ENCODE data around the gene MSI1.

MSI1 gene

DNA sequence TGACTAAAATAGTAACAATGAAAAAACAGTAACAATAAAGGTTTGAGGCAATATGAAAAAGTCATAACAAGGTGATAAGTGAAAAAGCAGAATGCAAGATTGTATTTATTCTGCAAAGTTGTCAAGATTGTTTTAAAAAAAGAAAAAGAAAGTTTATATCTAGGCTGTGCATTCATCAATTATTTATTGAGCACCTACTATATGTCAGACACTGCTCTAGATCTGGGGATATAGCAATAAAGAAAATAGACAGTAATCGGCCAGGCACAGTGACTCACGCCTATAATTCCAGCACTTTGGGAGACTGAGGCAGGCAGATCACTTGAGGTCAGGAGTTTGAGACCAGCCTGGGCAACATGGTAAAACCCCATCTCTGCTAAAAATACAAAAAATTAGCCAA lies 45.2 kb downstream of the MSI1 start:
- no peaks in the 10 kb centered on the region for H4K20me1 ChIP-seq (ENCODE audit: low read depth, low read length)
- H3F3A ChIP-seq (ENCODE audit: insufficient read depth): no peaks in the 10 kb centered on the region
- H3K9me2 ChIP-seq (replicated peaks; ENCODE audit: insufficient read depth, low read length): no peaks in the 10 kb centered on the region
- no peak overlapping the region for H3K4me3 ChIP-seq (ENCODE audit: insufficient read depth, low read length, poor library complexity, severe bottlenecking)
- no peaks in the 10 kb centered on the region for H3K27me3 ChIP-seq (ENCODE audit: low read length)
- no peak overlapping the region for H3K4me2 ChIP-seq (ENCODE audit: low read depth, low read length, poor library complexity, severe bottlenecking)
- H3K27ac ChIP-seq (ENCODE audit: low read depth, low read length): no peak overlapping the region
- H3K79me2 ChIP-seq (ENCODE audit: insufficient read depth, low read length): no peaks in the 10 kb centered on the region
- H2AFZ ChIP-seq (ENCODE audit: low read depth, low read length, severe bottlenecking): no peak overlapping the region
- no peak for TF ChIP-seq EZH2phosphoT487 (conservative IDR thresholded peaks at IDR 0.05; ENCODE audit: low read length)
- TF ChIP-seq, protein P1, sequence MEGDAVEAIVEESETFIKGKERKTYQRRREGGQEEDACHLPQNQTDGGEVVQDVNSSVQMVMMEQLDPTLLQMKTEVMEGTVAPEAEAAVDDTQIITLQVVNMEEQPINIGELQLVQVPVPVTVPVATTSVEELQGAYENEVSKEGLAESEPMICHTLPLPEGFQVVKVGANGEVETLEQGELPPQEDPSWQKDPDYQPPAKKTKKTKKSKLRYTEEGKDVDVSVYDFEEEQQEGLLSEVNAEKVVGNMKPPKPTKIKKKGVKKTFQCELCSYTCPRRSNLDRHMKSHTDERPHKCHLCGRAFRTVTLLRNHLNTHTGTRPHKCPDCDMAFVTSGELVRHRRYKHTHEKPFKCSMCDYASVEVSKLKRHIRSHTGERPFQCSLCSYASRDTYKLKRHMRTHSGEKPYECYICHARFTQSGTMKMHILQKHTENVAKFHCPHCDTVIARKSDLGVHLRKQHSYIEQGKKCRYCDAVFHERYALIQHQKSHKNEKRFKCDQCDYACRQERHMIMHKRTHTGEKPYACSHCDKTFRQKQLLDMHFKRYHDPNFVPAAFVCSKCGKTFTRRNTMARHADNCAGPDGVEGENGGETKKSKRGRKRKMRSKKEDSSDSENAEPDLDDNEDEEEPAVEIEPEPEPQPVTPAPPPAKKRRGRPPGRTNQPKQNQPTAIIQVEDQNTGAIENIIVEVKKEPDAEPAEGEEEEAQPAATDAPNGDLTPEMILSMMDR (IDR thresholded peaks at IDR 0.05; ENCODE audit: insufficient read depth, low read length, poor library complexity, severe bottlenecking): no peak
- no peak overlapping the region for H3K9ac ChIP-seq (ENCODE audit: low read length)
- H3K9me3 ChIP-seq (ENCODE audit: insufficient read depth, low read length): no peaks in the 10 kb centered on the region
- H3K36me3 ChIP-seq (ENCODE audit: low read length): no peaks in the 10 kb centered on the region

DNA sequence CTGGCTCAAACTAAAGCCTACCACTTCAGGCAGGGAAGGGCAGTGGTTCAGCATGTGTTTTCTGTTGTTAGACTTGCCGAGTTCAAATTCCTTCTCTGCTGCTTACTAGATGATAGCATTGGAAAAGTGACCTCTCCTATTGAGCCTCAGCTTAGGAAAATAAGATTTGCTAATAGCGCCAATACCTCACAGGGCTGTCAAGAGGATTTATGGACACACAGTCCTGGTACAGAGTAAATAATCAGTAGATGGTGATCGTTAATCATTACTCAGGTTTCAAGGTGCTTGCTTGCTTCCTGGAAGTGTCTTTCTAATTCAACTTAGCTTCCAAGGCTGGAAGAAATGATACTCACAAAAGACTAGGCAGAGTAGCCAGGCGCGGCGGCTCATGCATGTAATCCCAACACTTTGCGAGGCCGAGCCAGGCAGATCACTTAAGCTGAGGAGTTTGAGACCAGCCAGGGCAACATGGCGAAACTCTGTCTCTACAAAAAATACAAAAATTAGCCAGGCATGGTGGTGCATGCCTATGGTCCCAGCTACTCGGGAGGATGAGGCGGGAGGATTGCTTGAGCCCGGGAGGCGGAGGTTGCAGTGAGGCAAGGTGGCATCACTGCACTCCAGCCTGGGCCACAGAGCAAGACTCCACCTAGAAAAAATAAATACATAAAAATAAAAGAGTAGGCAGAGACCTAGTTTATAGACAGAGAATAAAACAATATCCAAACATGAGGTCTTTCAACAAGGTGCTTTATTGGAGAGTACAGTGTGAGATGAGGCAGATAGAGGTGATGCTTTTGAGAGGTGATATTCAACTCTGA lies 47.4 kb downstream of the MSI1 start:
- Histone ChIP-seq H3K9ac (ENCODE audit: low read length) (no peak overlapping the region), H3K9me2 (replicated peaks; ENCODE audit: insufficient read depth, low read length) (no peaks in the 10 kb centered on the region), H3K36me3 (ENCODE audit: low read length) (no peaks in the 10 kb centered on the region), H4K20me1 (ENCODE audit: low read depth, low read length) (no peaks in the 10 kb centered on the region), H3K4me3 (ENCODE audit: insufficient read depth, low read length, poor library complexity, severe bottlenecking) (no peak overlapping the region), H2AFZ (ENCODE audit: low read depth, low read length, severe bottlenecking) (no peak overlapping the region), H3K79me2 (ENCODE audit: insufficient read depth, low read length) (no peaks in the 10 kb centered on the region), H3K9me3 (ENCODE audit: insufficient read depth, low read length) (no peaks in the 10 kb centered on the region), H3K4me2 (ENCODE audit: low read depth, low read length, poor library complexity, severe bottlenecking) (no peak overlapping the region), H3F3A (ENCODE audit: insufficient read depth) (no peaks in the 10 kb centered on the region), H3K27ac (ENCODE audit: low read depth, low read length) (no peak overlapping the region), H3K27me3 (ENCODE audit: low read length) (no peaks in the 10 kb centered on the region)
- TF ChIP-seq, protein P1 (IDR thresholded peaks at IDR 0.05; ENCODE audit: insufficient read depth, low read length, poor library complexity, severe bottlenecking): no peak
- no peak for TF ChIP-seq EZH2phosphoT487 (conservative IDR thresholded peaks at IDR 0.05; ENCODE audit: low read length)

DNA sequence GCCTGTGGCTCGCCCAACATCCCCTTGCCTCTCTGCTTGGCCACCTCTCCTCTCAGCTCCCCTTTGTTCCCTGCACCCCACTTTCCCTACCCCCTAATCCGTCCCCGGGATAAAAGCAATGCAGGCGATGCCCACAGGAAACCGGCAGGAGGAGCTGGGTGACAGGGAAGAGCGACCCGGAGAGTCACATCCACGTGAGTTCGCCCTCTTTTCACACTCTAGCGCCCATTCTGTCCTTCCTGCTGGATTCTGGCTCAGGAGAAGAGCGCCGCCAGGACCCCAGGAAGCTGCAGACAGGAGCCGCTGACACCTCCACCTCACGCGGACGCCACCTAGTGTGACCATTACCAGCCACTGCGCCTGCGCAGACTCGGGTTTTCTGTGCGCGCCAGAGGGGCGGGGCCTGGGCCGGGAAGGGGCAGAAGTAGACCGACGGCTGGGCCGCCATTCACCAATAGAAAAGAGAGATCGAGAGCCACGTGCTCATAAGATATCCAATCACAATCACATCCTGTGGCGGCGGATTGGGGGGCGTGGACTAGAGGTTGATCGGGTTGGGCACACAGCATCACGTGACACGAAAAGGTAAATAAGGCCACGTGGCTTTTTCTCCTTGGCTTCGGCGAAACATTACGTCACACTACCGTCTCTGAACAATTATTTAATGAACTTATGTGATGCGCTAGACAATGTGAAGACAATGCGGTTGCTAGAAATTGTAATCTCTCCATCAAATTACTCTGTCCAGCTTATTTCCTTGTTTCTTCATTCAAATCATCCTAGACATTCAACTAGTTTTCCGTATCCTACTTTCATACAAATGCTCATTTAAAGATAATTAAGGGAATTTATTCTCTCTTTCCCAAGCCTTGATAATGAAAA lies 51.5 kb downstream of the MSI1 start:
- Histone ChIP-seq H3F3A (ENCODE audit: insufficient read depth) (no peaks in the 10 kb centered on the region), H3K36me3 (ENCODE audit: low read length) (no peaks in the 10 kb centered on the region), H3K9me3 (ENCODE audit: insufficient read depth, low read length) (no peaks in the 10 kb centered on the region), H3K4me3 (ENCODE audit: insufficient read depth, low read length, poor library complexity, severe bottlenecking) (peak overlapping the region; percentile 73), H3K79me2 (ENCODE audit: insufficient read depth, low read length) (no peaks in the 10 kb centered on the region), H3K27ac (ENCODE audit: low read depth, low read length) (no peak overlapping the region), H3K9ac (ENCODE audit: low read length) (peak overlapping the region; percentile 70), H3K9me2 (replicated peaks; ENCODE audit: insufficient read depth, low read length) (no peaks in the 10 kb centered on the region), H4K20me1 (ENCODE audit: low read depth, low read length) (no peaks in the 10 kb centered on the region), H2AFZ (ENCODE audit: low read depth, low read length, severe bottlenecking) (peak overlapping the region; percentile 60), H3K27me3 (ENCODE audit: low read length) (no peaks in the 10 kb centered on the region), H3K4me2 (ENCODE audit: low read depth, low read length, poor library complexity, severe bottlenecking) (peak overlapping the region; percentile 78)
- no peak for TF ChIP-seq EZH2phosphoT487 (conservative IDR thresholded peaks at IDR 0.05; ENCODE audit: low read length)

All from SU-DHL-6 (cell line).